Left ventricle myocardium inferior (tissue), 1 donor: ENCODE measurements around the gene MT1B. TPM values are rescaled to one million over a fixed set of nuclear protein-coding genes. Genes with fewer than 3 reads are reported as not detected.

Source experiments
- DNase-seq: peaks from one replicate; pipeline ENCODE4 v3.0.0-alpha.2; 2020
- H3K27ac ChIP-seq: fragments of 200-600 bp; replicated peaks from 2 replicates; pipeline ENCODE4 v1.8.0; 2021
- H3K27me3 ChIP-seq: fragments of 200-600 bp; 2 replicates; pipeline ENCODE4 v1.8.0; 2021; ENCODE audit warnings: low read depth
- H3K36me3 ChIP-seq: fragments of 200-600 bp; 2 replicates; pipeline ENCODE4 v1.8.0; 2021
- H3K4me1 ChIP-seq: fragments of 200-600 bp; 2 replicates; pipeline ENCODE4 v1.8.0; 2021
- H3K4me3 ChIP-seq: fragments of 200-600 bp; 2 replicates; pipeline ENCODE4 v1.8.0; 2021; ENCODE audit warnings: mild to moderate bottlenecking, moderate library complexity
- H3K9me3 ChIP-seq: fragments of 200-600 bp; replicated peaks from 2 replicates; pipeline ENCODE4 v1.8.0; 2021
- intact Hi-C: fragments of 100-400 bp; cut with micrococcal nuclease; formaldehyde crosslinking; loops from one replicate; pipeline ENCODE4 v1.11.0; 2022
- total RNA-seq: library from RNA; stranded (reverse); fragmentation: NEBNext Ultra II Directional; extraction: Animal tissue kit (Norgen Biotek cat#: 25700); gene quantifications from one replicate; pipeline ENCODE4 v1.2.1, GENCODE V29; 2021
- TF ChIP-seq, protein P1 (sequence below): fragments of 200-600 bp; IDR thresholded peaks from 2 replicates; pipeline ENCODE4 v1.8.0; 2021; ENCODE audit warnings: antibody characterized with exemption, mild to moderate bottlenecking, borderline replicate concordance
- donor health status: DM: no; HTN: yes; CAD: no; lungs with severe emphysema.

Gene MT1B
- total RNA-seq, 1 donor from 2014 or later: not detected

DNA sequence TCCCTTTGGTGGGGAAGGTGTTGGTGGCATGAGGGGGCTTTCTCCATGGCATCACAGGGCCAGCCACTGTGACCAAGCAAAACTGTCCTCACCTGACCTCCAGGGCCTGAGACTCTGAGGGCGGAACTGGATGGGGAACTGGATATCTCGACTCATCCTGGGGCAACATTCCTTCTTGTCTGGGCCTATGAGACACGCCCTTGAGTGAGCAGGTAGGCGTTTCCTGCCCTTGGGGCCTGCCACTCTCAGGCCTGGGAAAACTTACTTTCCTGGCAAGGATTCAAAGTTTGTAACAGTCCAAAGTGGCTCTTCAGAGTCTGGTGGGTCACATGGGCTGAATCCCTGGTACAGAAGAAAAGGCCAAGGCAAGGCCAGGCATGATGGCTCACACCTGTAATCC, 40.2 kb downstream of the MT1B start:
- no peaks in the 10 kb centered on the region for H3K27me3 ChIP-seq
- H3K9me3 ChIP-seq: peaks cover 2% of the 10 kb centered on the region
- intact Hi-C loops: no loop called here
- TF ChIP-seq, protein P1, sequence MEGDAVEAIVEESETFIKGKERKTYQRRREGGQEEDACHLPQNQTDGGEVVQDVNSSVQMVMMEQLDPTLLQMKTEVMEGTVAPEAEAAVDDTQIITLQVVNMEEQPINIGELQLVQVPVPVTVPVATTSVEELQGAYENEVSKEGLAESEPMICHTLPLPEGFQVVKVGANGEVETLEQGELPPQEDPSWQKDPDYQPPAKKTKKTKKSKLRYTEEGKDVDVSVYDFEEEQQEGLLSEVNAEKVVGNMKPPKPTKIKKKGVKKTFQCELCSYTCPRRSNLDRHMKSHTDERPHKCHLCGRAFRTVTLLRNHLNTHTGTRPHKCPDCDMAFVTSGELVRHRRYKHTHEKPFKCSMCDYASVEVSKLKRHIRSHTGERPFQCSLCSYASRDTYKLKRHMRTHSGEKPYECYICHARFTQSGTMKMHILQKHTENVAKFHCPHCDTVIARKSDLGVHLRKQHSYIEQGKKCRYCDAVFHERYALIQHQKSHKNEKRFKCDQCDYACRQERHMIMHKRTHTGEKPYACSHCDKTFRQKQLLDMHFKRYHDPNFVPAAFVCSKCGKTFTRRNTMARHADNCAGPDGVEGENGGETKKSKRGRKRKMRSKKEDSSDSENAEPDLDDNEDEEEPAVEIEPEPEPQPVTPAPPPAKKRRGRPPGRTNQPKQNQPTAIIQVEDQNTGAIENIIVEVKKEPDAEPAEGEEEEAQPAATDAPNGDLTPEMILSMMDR: no peak
- no peak overlapping the region for H3K4me3 ChIP-seq
- H3K27ac ChIP-seq: peak overlapping the region; percentile 43
- no peaks in the 10 kb centered on the region for H3K36me3 ChIP-seq
- H3K4me1 ChIP-seq: peaks cover 6% of the 10 kb centered on the region
- no peak for DNase-seq

DNA sequence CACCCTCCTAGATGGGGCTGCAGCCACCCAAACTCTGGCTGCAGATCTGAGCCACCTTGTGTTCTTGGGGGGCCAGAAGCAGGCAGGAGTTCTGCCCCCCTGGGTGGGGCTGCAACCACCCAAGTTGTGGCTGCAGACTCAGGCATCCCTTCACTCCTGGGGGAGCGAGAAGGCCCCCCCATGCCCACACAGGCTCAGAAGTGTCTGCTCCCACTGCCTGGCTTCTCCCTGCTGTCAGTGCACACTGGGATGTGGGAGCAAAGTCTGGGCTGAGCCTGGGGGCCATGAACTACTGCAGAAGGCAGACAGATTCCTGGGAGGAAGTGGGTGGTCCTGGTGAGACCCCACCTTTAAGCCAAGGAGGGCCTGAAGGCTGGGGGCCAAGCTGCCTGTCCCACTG, 43.6 kb downstream of the MT1B start:
- no peak for DNase-seq
- no peaks in the 10 kb centered on the region for H3K36me3 ChIP-seq
- intact Hi-C loops: no loop called here
- TF ChIP-seq, protein P1: no peak
- H3K4me3 ChIP-seq: no peak overlapping the region
- H3K27ac ChIP-seq: no peak overlapping the region
- H3K9me3 ChIP-seq: peaks cover 7% of the 10 kb centered on the region
- H3K4me1 ChIP-seq: peaks cover 6% of the 10 kb centered on the region
- no peaks in the 10 kb centered on the region for H3K27me3 ChIP-seq

DNA sequence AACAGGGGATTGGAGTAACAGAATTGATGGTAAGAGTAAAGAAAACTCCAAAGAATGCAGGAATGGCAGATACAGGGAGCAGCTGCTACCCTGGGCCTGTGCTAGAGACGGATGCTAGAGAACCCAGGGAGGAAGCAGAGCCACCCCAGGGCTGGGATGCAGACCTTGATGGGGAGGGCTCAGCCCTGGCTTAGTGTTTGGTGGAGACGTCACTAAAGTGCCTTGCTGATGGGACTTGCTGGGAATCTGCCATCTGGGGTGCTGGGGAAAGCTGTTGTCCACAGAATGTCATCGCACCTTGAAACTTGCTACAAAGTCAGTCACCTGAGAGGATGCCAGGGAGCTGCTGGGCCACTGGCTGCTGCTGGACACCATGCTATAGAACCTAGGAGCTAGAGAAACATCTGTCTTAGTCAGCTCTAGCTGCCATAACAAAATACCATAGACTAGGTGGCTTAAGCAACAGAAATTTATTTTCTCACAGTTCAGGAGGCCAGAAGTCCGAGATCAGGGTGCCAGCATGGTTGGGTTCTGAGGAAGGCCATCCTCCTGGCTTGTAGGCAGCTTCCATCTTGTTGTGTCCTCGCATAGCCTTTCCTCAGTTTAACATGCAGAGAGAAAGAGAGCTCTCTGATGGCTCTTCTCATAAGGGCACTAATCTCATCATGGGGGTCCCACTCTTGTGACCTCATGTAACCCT, 45.9 kb downstream of the MT1B start:
- peaks cover 8% of the 10 kb centered on the region for H3K4me1 ChIP-seq
- H3K27ac ChIP-seq: no peak overlapping the region
- intact Hi-C loops: no loop called here
- TF ChIP-seq, protein P1: no peak
- H3K36me3 ChIP-seq: no peaks in the 10 kb centered on the region
- no peak overlapping the region for H3K4me3 ChIP-seq
- H3K27me3 ChIP-seq: no peaks in the 10 kb centered on the region
- no peak for DNase-seq
- peaks cover 7% of the 10 kb centered on the region for H3K9me3 ChIP-seq

DNA sequence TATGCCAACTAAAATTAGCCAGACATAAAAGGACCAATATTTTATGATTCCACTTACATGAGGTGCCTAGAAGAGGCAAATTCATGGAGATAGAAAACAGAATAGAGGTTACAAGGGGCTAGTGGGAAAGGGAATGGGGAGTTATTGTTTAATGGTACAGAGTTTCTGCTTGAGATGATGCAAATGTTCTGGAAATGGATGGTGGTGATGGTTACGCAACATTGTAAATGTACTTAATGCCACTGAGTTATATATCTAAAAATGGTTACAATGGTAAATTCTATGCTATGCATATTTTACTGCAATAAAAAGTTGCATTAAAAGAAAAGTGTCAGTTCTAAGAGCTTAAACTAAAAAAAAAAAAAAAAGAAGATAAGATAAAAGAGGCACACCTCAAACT, 48.5 kb downstream of the MT1B start:
- Histone ChIP-seq H3K9me3 (peaks cover 7% of the 10 kb centered on the region), H3K4me1 (peaks cover 8% of the 10 kb centered on the region), H3K4me3 (no peak overlapping the region), H3K36me3 (no peaks in the 10 kb centered on the region), H3K27ac (no peak overlapping the region), H3K27me3 (no peaks in the 10 kb centered on the region)
- DNase-seq: no peak
- TF ChIP-seq, protein P1: no peak
- intact Hi-C loops: loop anchor here (5.0 kb wide), 2 partner anchors 98 to 188 kb away; no protein-coding TSS in a partner anchor

DNA sequence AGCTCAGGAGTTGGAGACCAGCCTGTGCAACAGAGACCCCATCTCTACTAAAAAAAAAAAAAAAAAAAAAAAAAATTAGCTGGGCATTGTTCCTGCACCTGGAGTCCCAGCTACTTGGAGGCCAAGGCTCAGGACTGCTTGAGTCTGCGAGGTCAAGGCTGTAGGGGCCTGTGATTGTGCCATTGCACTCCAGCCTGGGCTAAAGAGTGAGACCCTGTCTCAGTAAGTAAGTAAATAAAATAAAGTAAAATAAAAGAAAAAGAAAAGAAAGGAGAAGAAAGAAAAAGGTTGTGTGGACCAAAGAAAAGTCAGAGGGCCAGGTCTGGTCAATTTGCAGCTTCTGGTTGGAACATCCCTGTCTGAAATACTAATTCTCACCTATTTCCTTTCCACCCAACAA, 48.9 kb downstream of the MT1B start:
- H3K27me3 ChIP-seq: no peaks in the 10 kb centered on the region
- TF ChIP-seq, protein P1: no peak
- peaks cover 8% of the 10 kb centered on the region for H3K4me1 ChIP-seq
- H3K36me3 ChIP-seq: no peaks in the 10 kb centered on the region
- intact Hi-C loops: loop anchor here (5.0 kb wide), 2 partner anchors 98 to 188 kb away; no protein-coding TSS in a partner anchor
- no peak overlapping the region for H3K27ac ChIP-seq
- DNase-seq: no peak
- H3K9me3 ChIP-seq: peaks cover 7% of the 10 kb centered on the region
- no peak overlapping the region for H3K4me3 ChIP-seq
